Right lobe of liver (tissue), 6 donors: Measurements from ENCODE around the gene PLEKHG2. TPM values are rescaled to one million over a fixed set of nuclear protein-coding genes. Genes with fewer than 3 reads are reported as not detected.

Experiments used
- ATAC-seq, 4 donors: fragments of 200-7000 bp; cut with Tn5 transposase; one replicate each; pipeline ENCODE4 v1.9.1; 2020; ENCODE audit warnings: mild to moderate bottlenecking in 4 of 4, moderate library complexity in 4 of 4
- DNase-seq, 3 donors: peaks; one replicate each; pipeline ENCODE4 v3.0.0-alpha.2; 2020
- H3K27ac ChIP-seq, 3 donors: fragments of 200-600 bp; one replicate each; pipeline ENCODE4 v1.8.0; 2022
- H3K27me3 ChIP-seq, 2 donors: fragments of 200-600 bp; one replicate each; pipeline ENCODE4 v1.8.0; 2022
- H3K36me3 ChIP-seq, 4 donors: fragments of 200-600 bp; sonication (generic) in 1 of 4; one replicate each; pipeline versions ENCODE4 v1.5.1 to v1.8.0; 2017 to 2022; ENCODE audit warnings: control low read depth in 1 of 4
- H3K4me1 ChIP-seq, 4 donors: fragments of 200-600 bp; sonication (generic) in 1 of 4; one replicate each; pipeline versions ENCODE4 v1.5.1 to v1.8.0; 2017 to 2022; ENCODE audit warnings: control low read depth in 1 of 4
- H3K4me3 ChIP-seq, 3 donors: fragments of 200-600 bp; one replicate each; pipeline ENCODE4 v1.8.0; 2022
- H3K9me3 ChIP-seq, 4 donors: fragments of 200-600 bp; sonication (generic) in 1 of 4; one replicate each; pipeline versions ENCODE4 v1.5.1 to v1.8.0; 2017 to 2022; ENCODE audit warnings: control low read depth in 1 of 4
- POLR2A ChIP-seq: fragments of 450-650 bp; IDR thresholded peaks from one replicate; pipeline ENCODE4 v1.6.1; 2017; ENCODE audit warnings: antibody characterized with exemption, mild to moderate bottlenecking
- WGBS: methylation state at CpG from one replicate; pipeline ENCODE4 v1.1.6; 2018; ENCODE audit warnings: low coverage, low lambda C conversion rate; ENCODE audit not compliant: insufficient coverage; ENCODE audit errors: missing lambda C conversion rate; 5-methylcytosine and 5-hydroxymethylcytosine counted together
- intact Hi-C, 2 donors: fragments of 100-400 bp; cut with DNase I; formaldehyde crosslinking; loops; one replicate each; pipeline versions ENCODE4 v1.11.2 to v1.14.1; 2022
- total RNA-seq, 6 experiments: library from RNA; depleted of rRNA in 2 of 6; stranded (reverse); fragments of >200 nt in 2 of 6; fragmentation: NEBNext Ultra II Directional in 3 of 6; extraction: Animal tissue kit (Norgen Biotek cat#: 25700) in 3 of 6; gene quantifications; one replicate each; pipeline versions ENCODE4 v1.1.0 to v1.2.4, GENCODE V29; 2016 to 2023
- TF ChIP-seq, protein P1 (sequence below), 4 donors: fragments of 200-600 bp in 3 of 4; fragments of 450-650 bp in 1 of 4; IDR thresholded peaks; one replicate each; pipeline versions ENCODE4 v1.5.1 to v1.8.0; 2016 to 2022; ENCODE audit warnings: antibody characterized with exemption in 4 of 4, mild to moderate bottlenecking in 2 of 4
- donor health status: DM: no; HTN: yes; CAD: no.
- donor health status: DM: no; HTN: no; CAD: no.
- donor health status: DM: no; HTN: no; CAD: no.
- donor health status: DM: no; HTN: yes; CAD: no.
- donor health status: DM: no; HTN: yes; CAD: no.

Gene PLEKHG2
- total RNA-seq, 6 experiments from 2014 or later, result 1.6 to 15.0 (median 6.3) TPM

DNA sequence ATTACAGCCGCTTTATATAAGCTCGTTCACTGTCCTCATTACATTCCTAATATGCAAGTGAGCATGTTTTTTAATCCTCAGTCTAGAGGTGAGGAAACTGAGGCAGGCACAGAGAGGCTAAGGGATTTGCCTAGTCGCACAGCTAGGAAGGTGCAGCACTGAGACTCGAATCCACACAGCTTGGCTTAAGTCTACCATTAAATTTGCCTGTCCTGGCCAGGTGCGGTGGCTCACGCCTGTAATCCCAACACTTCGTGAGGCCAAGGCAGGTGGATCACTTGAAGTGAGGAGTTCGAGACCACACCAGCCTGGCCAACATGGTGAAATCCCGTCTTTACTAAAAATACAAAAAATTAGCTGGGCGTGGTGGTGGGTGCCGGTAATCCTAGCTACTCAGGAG, 15.2 kb downstream of the PLEKHG2 start:
- WGBS, result 91% methylated on average over 4 of the region's 11 CpGs
- DNase-seq (no peak), ATAC-seq (no peak)
- Histone ChIP-seq H3K9me3 (no peaks in the 10 kb centered on the region), H3K4me3 (no peak overlapping the region), H3K27me3 (no peaks in the 10 kb centered on the region), H3K36me3 (peaks cover 0 to 10% (median 3%) of the 10 kb centered on the region in 4 donors), H3K4me1 (no peaks in the 10 kb centered on the region), H3K27ac (no peak overlapping the region)
- intact Hi-C loops, result no loop called here
- TF ChIP-seq POLR2A, result no peak
- TF ChIP-seq, protein P1, sequence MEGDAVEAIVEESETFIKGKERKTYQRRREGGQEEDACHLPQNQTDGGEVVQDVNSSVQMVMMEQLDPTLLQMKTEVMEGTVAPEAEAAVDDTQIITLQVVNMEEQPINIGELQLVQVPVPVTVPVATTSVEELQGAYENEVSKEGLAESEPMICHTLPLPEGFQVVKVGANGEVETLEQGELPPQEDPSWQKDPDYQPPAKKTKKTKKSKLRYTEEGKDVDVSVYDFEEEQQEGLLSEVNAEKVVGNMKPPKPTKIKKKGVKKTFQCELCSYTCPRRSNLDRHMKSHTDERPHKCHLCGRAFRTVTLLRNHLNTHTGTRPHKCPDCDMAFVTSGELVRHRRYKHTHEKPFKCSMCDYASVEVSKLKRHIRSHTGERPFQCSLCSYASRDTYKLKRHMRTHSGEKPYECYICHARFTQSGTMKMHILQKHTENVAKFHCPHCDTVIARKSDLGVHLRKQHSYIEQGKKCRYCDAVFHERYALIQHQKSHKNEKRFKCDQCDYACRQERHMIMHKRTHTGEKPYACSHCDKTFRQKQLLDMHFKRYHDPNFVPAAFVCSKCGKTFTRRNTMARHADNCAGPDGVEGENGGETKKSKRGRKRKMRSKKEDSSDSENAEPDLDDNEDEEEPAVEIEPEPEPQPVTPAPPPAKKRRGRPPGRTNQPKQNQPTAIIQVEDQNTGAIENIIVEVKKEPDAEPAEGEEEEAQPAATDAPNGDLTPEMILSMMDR (IDR thresholded peaks at IDR 0.05), result no peak

DNA sequence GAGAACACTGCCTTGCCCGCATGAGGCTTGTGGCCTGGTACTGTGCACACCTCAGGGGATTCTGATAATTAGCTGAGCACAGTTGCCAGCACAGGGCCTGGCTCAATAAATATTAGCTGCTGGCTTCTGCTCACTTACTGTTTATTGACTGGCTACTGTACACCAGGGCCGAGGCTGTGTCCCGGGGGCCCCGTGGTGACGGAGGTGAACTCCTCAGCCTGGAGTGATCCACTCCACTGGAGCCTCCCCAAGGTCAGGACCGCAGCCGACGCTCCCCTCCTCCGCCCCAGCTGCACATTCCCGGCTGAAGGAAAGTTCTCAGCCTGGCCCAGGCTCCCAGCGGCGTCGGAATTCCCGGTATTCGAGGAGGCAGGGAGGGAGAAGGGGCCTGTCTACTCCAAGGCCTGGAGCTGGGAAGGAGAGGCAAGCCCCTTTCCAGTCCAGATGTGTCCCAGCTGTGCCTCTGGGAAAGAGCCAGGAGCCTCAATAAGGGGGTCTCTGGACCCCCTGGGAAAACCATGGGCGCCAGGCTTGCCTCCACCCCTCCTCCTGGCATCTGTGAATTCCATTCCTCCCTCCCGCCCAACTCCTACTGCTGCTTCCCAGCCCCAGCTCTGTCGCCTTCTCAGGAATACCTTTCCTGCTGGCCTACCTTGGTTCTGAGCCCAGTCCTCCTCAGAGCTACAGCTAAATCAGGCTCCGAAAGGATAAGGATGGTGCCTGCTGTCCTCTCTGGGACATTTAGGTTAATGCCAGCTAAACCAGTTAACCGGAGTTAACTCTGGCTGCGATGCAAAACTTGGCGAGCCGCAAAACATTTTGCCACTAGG, 16.0 kb downstream of the PLEKHG2 start:
- Histone ChIP-seq H3K4me1 (no peaks in the 10 kb centered on the region), H3K4me3 (no peak overlapping the region), H3K27me3 (no peaks in the 10 kb centered on the region), H3K27ac (no peak overlapping the region), H3K36me3 (peaks cover 0 to 18% (median 11%) of the 10 kb centered on the region in 4 donors), H3K9me3 (no peaks in the 10 kb centered on the region)
- TF ChIP-seq, protein P1 (IDR thresholded peaks at IDR 0.05), result no peak
- no peak for TF ChIP-seq POLR2A
- peak in 1 of 3 donors; percentile 51 for DNase-seq
- intact Hi-C loops, result no loop called here
- ATAC-seq, result peak; percentile 30 to 47 (median 42)
- WGBS, result 50% methylated on average over 10 of the region's 23 CpGs

DNA sequence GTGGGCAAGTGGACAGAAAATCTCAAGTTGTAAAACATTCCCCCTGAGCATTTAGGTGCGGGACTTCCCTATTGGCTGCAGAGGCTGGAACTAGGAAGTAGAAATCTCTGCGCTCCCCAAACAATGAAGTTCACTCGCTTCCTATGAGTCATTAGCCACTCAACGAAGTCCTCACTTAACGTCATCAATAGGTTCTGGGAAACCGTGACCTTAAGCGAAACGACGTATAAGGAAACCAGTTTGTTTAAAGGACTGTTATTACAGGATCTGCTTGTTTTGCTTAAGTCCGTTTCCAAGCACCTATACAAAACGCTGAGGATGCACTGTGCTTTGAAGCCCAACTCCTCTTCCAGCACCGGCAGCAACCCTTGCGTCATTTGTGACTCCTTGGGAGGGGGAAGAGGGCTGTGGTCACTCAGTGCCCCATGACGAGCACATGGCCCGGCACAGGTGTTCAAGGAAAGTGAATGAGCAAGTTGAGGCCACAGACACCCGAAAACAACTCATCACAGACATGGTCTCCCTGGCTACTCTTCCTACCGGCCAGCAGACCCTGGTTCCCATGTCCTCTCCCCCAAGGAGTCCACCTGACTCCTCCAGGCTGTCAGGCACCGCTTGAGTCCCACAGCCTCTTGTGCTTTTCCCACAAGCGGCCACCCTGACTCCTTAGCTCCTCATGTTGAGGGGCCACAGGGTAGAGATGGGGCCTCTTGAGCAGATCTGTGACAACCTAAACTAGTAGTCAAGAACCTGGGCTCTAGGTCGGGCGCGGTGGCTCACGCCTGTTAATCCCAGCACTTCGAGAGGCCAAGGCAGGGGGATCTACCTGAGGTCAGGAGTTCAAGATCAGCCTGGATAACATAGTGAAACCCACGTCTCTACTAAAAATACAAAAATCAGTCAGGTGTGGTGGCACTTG, 18.5 kb downstream of the PLEKHG2 start:
- TF ChIP-seq POLR2A, result no peak
- TF ChIP-seq, protein P1 (IDR thresholded peaks at IDR 0.05), result no peak
- H3K27ac ChIP-seq, result peak overlapping the region in 2 of 3 donors; percentile 36 to 76
- no peaks in the 10 kb centered on the region for H3K27me3 ChIP-seq
- 78% methylated on average over 12 of the region's 25 CpGs for WGBS
- intact Hi-C loops, result loop anchor here in 1 of 2 donors (10.0 kb wide), 1 partner anchor 104 kb away; the partner anchor contains the start of gene EID2B
- no peaks in the 10 kb centered on the region for H3K9me3 ChIP-seq
- no peak for DNase-seq
- H3K4me1 ChIP-seq, result peaks cover 0 to 17% (median 4%) of the 10 kb centered on the region in 4 donors
- H3K4me3 ChIP-seq, result no peak overlapping the region
- ATAC-seq, result peak; percentile 46 to 68 (median 63)
- H3K36me3 ChIP-seq, result peaks cover 0 to 31% (median 19%) of the 10 kb centered on the region in 4 donors

DNA sequence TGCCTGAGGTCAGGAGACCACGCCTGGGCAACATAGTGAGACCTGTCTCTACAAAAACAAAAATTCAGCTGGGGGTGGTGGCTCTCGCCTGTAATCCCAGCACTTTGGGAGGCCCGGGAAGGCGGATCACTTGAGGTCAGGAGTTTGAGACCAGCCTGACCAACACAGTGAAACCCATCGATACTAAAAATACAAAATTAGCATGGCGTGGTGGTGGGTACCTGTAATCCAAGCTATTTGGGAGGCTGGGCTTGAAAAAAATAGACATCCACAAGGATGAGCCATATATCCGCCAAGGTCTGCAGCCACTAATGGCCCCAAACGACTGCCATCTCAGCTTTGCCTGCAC, 20.2 kb downstream of the PLEKHG2 start:
- TF ChIP-seq, protein P1 (IDR thresholded peaks at IDR 0.05), result no peak
- no peak for TF ChIP-seq POLR2A
- Histone ChIP-seq H3K27ac (no peak overlapping the region), H3K9me3 (no peaks in the 10 kb centered on the region), H3K36me3 (peaks cover 0 to 31% (median 19%) of the 10 kb centered on the region in 4 donors), H3K4me3 (no peak overlapping the region), H3K4me1 (peaks cover 0 to 17% (median 4%) of the 10 kb centered on the region in 4 donors), H3K27me3 (no peaks in the 10 kb centered on the region)
- no peak for ATAC-seq
- intact Hi-C loops, result loop anchor here in 1 of 2 donors (10.0 kb wide), 1 partner anchor 102 kb away; the partner anchor contains the start of gene EID2B
- 90% methylated on average over 2 of the region's 8 CpGs for WGBS
- DNase-seq, result no peak
